Measurements from ENCODE around the gene TRIM41.

Gene TRIM41

GRCh38 chr5:181236471-181236870 lies 13.4 kb downstream of the TRIM41 start:
- H3K27me3 ChIP-seq (ENCODE audit: insufficient read depth, low read depth) = no peaks in the 10 kb centered on the region
- no peak overlapping the region for H2AFZ ChIP-seq (ENCODE audit: low read depth)
- H3K4me2 ChIP-seq = no peak overlapping the region
- H3K79me2 ChIP-seq (ENCODE audit: insufficient read depth, low read depth) = peaks cover 31% of the 10 kb centered on the region
- H3K36me3 ChIP-seq (ENCODE audit: insufficient read depth) = peaks cover 17% of the 10 kb centered on the region; the same call in 1 of the 2 replicates
- H3K27ac ChIP-seq = no peak overlapping the region
- TF ChIP-seq CTCF (conservative IDR thresholded peaks at IDR 0.05; ENCODE audit: low read depth, low read length) = no peak
- H4K20me1 ChIP-seq (ENCODE audit: insufficient read depth) = 0 out of 2 replicates have a peak, but pooled peaks cover 8% of the 10 kb centered on the region
- peaks cover 9% of the 10 kb centered on the region for H3K4me1 ChIP-seq (ENCODE audit: low read depth, poor library complexity, severe bottlenecking)
- no peak overlapping the region for H3K4me3 ChIP-seq (IDR thresholded peaks at IDR 0.05; ENCODE audit: insufficient read depth, low read depth, low read length)
- H3K9ac ChIP-seq = no peak overlapping the region

- Histone ChIP-seq H3K4me2 (no peak overlapping the region), H2AFZ (ENCODE audit: low read depth) (no peak overlapping the region), H3K79me2 (ENCODE audit: insufficient read depth, low read depth) (peaks cover 37% of the 10 kb centered on the region), H3K27ac (no peak overlapping the region), H3K36me3 (ENCODE audit: insufficient read depth) (peaks cover 23% of the 10 kb centered on the region; the same call in 1 of the 2 replicates), H3K4me1 (ENCODE audit: low read depth, poor library complexity, severe bottlenecking) (peaks cover 15% of the 10 kb centered on the region), H3K9ac (no peak overlapping the region), H3K4me3 (IDR thresholded peaks at IDR 0.05; ENCODE audit: insufficient read depth, low read depth, low read length) (no peak overlapping the region), H3K27me3 (ENCODE audit: insufficient read depth, low read depth) (no peaks in the 10 kb centered on the region), H4K20me1 (ENCODE audit: insufficient read depth) (peaks cover 8% of the 10 kb centered on the region; the same call in 1 of the 2 replicates)
- TF ChIP-seq CTCF (conservative IDR thresholded peaks at IDR 0.05; ENCODE audit: low read depth, low read length) = no peak
Observed at GRCh38 chr5:181236954-181237641, 14.0 kb downstream of the TRIM41 start.

- H3K36me3 ChIP-seq (ENCODE audit: insufficient read depth) = peaks cover 23% of the 10 kb centered on the region; the same call in 1 of the 2 replicates
- H3K4me3 ChIP-seq (IDR thresholded peaks at IDR 0.05; ENCODE audit: insufficient read depth, low read depth, low read length) = no peak overlapping the region
- no peak for TF ChIP-seq CTCF (conservative IDR thresholded peaks at IDR 0.05; ENCODE audit: low read depth, low read length)
- H4K20me1 ChIP-seq (ENCODE audit: insufficient read depth) = peaks cover 8% of the 10 kb centered on the region; the same call in 1 of the 2 replicates
- no peak overlapping the region for H3K4me2 ChIP-seq
- no peak overlapping the region for H3K27ac ChIP-seq
- no peaks in the 10 kb centered on the region for H3K27me3 ChIP-seq (ENCODE audit: insufficient read depth, low read depth)
- no peak overlapping the region for H3K9ac ChIP-seq
- H2AFZ ChIP-seq (ENCODE audit: low read depth) = no peak overlapping the region
- H3K4me1 ChIP-seq (ENCODE audit: low read depth, poor library complexity, severe bottlenecking) = peaks cover 16% of the 10 kb centered on the region
- peaks cover 45% of the 10 kb centered on the region for H3K79me2 ChIP-seq (ENCODE audit: insufficient read depth, low read depth)
Observed at GRCh38 chr5:181237729-181238385, 14.8 kb downstream of the TRIM41 start.

- H4K20me1 ChIP-seq (ENCODE audit: insufficient read depth) = peaks cover 8% of the 10 kb centered on the region; the same call in 1 of the 2 replicates
- peaks cover 23% of the 10 kb centered on the region; the same call in 1 of the 2 replicates for H3K36me3 ChIP-seq (ENCODE audit: insufficient read depth)
- no peak overlapping the region for H2AFZ ChIP-seq (ENCODE audit: low read depth)
- no peak overlapping the region for H3K4me3 ChIP-seq (IDR thresholded peaks at IDR 0.05; ENCODE audit: insufficient read depth, low read depth, low read length)
- no peak for TF ChIP-seq CTCF (conservative IDR thresholded peaks at IDR 0.05; ENCODE audit: low read depth, low read length)
- no peak overlapping the region; the same call in 1 of the 2 replicates for H3K27ac ChIP-seq
- H3K9ac ChIP-seq = no peak overlapping the region
- peaks cover 16% of the 10 kb centered on the region for H3K4me1 ChIP-seq (ENCODE audit: low read depth, poor library complexity, severe bottlenecking)
- H3K79me2 ChIP-seq (ENCODE audit: insufficient read depth, low read depth) = peaks cover 54% of the 10 kb centered on the region
- no peaks in the 10 kb centered on the region for H3K27me3 ChIP-seq (ENCODE audit: insufficient read depth, low read depth)
- no peak overlapping the region for H3K4me2 ChIP-seq
Observed at GRCh38 chr5:181239062-181239663, 16.1 kb downstream of the TRIM41 start.

Data from KMS-11 (cell line).